ENCODE measurements around the gene KLHDC8B. TPM values are rescaled to one million over a fixed set of nuclear protein-coding genes. Genes with fewer than 3 reads are reported as not detected.
A peak's percentile ranks its signal among the peaks of the same experiment; 100 is the strongest.

KLHDC8B gene
- total and polyA plus RNA-seq, 10 of the 15 experiments (the other 5 are each of a cell fraction or from before 2014, with no cell fraction given), result 0.31 to 1.5 (median 0.85) TPM; not detected in 1

DNA sequence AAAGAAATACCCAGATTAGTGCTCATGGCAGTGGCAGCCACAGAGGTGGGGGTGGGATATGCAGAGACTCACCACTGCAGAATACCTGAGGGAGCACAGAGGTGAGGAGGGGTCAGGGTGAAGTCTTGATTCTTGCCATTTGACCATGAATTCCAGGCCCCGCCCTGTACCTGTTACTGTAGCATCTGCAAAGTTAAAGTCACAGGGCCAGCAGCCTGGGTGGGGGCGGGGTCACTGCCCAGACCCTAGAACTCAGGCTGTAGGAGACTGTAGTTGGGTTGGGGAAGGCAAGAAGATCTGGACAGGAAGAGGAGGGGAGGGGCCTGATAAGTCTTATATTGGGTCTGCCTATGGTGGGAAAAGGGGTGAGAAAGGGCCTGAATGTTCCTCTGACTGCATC, 19.8 kb upstream of the KLHDC8B start (continued):
- TF ChIP-seq, protein P1, sequence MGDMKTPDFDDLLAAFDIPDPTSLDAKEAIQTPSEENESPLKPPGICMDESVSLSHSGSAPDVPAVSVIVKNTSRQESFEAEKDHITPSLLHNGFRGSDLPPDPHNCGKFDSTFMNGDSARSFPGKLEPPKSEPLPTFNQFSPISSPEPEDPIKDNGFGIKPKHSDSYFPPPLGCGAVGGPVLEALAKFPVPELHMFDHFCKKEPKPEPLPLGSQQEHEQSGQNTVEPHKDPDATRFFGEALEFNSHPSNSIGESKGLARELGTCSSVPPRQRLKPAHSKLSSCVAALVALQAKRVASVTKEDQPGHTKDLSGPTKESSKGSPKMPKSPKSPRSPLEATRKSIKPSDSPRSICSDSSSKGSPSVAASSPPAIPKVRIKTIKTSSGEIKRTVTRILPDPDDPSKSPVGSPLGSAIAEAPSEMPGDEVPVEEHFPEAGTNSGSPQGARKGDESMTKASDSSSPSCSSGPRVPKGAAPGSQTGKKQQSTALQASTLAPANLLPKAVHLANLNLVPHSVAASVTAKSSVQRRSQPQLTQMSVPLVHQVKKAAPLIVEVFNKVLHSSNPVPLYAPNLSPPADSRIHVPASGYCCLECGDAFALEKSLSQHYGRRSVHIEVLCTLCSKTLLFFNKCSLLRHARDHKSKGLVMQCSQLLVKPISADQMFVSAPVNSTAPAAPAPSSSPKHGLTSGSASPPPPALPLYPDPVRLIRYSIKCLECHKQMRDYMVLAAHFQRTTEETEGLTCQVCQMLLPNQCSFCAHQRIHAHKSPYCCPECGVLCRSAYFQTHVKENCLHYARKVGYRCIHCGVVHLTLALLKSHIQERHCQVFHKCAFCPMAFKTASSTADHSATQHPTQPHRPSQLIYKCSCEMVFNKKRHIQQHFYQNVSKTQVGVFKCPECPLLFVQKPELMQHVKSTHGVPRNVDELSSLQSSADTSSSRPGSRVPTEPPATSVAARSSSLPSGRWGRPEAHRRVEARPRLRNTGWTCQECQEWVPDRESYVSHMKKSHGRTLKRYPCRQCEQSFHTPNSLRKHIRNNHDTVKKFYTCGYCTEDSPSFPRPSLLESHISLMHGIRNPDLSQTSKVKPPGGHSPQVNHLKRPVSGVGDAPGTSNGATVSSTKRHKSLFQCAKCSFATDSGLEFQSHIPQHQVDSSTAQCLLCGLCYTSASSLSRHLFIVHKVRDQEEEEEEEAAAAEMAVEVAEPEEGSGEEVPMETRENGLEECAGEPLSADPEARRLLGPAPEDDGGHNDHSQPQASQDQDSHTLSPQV (IDR thresholded peaks at IDR 0.05), result no peak

- Histone ChIP-seq H3K79me2 (ENCODE audit: control insufficient read depth, insufficient read depth, low read length) (no peaks in the 10 kb centered on the region), H3K4me1 (ENCODE audit: control insufficient read depth, insufficient read depth, low read length) (no peaks in the 10 kb centered on the region), H3K4me3 (no peak overlapping the region), H3K4me2 (ENCODE audit: control insufficient read depth, insufficient read depth) (no peak overlapping the region), H3K27me3 (replicated peaks in 1 of 2; ENCODE audit: control insufficient read depth in 2 of 2, insufficient read depth in 2 of 2, low read length in 1 of 2) (no peaks in the 10 kb centered on the region), H3K9ac (ENCODE audit: control insufficient read depth, insufficient read depth, low read length) (no peak overlapping the region), H3K9me3 (replicated peaks; ENCODE audit: control insufficient read depth, insufficient read depth, low read length) (no peaks in the 10 kb centered on the region), H4K20me1 (ENCODE audit: control insufficient read depth, insufficient read depth) (no peaks in the 10 kb centered on the region), H3K36me3 (ENCODE audit: control insufficient read depth in 2 of 2, insufficient read depth in 2 of 2, low read length in 1 of 2) (no peaks in the 10 kb centered on the region), H3K27ac (ENCODE audit: control insufficient read depth, insufficient read depth) (no peak overlapping the region), H2AFZ (ENCODE audit: control insufficient read depth, low read depth, low read length) (no peak overlapping the region)
- DNase-seq (ENCODE audit: low read depth, low spot score) (no peak), ATAC-seq (no peak), FAIRE-seq (no peak)
- WGBS (ENCODE audit: insufficient coverage, insufficient replicate concordance, low lambda C conversion rate, missing lambda C conversion rate), result 36% methylated on average over 3 of the region's 3 CpGs
- SMC1A ChIA-PET (ENCODE audit: uncharacterized antibody, unreplicated experiment), result interaction anchor here (0.9 kb wide), 1 partner anchor 122 kb away, joined by 3 read pairs; no protein-coding TSS in a partner anchor
- BruUV-seq (replicated peaks), result no TSS peak
- TF ChIP-seq IKZF2 (IDR thresholded peaks at IDR 0.05), result no peak
- 0 out of 2 replicates have a peak, but pooled peaks have one; percentile 47 for TF ChIP-seq NR2F1 (conservative IDR thresholded peaks at IDR 0.05)
- TF ChIP-seq SRF (IDR thresholded peaks at IDR 0.05; ENCODE audit: low read depth in 2 of 2, low read length in 2 of 2), result no peak
- TF ChIP-seq CREB1 (IDR thresholded peaks at IDR 0.05; ENCODE audit: low read depth), result no peak
- intact Hi-C loops (cut with micrococcal nuclease; ENCODE audit: unreplicated experiment), result no loop called here
- POLR2A ChIA-PET, result no interaction called here
- CTCF ChIA-PET, result no interaction called here
- RAD21 ChIA-PET (ENCODE audit: unreplicated experiment), result no interaction called here
- in situ Hi-C loops (cut with MboI), result no loop called here
Observed at GRCh38 chr3:49153349-49153912, 18.0 kb upstream of the KLHDC8B start.

All from GM12878 (cell line).